HG02852 (cell line): ENCODE data around the gene DCLRE1A.

Source experiments
- ATAC-seq: cut with Tn5 transposase; IDR thresholded peaks from one replicate; pipeline ENCODE4 v1.9.1; 2021; ENCODE audit warnings: mild to moderate bottlenecking, moderate library complexity; ENCODE audit not compliant: unreplicated experiment

The DCLRE1A gene

DNA sequence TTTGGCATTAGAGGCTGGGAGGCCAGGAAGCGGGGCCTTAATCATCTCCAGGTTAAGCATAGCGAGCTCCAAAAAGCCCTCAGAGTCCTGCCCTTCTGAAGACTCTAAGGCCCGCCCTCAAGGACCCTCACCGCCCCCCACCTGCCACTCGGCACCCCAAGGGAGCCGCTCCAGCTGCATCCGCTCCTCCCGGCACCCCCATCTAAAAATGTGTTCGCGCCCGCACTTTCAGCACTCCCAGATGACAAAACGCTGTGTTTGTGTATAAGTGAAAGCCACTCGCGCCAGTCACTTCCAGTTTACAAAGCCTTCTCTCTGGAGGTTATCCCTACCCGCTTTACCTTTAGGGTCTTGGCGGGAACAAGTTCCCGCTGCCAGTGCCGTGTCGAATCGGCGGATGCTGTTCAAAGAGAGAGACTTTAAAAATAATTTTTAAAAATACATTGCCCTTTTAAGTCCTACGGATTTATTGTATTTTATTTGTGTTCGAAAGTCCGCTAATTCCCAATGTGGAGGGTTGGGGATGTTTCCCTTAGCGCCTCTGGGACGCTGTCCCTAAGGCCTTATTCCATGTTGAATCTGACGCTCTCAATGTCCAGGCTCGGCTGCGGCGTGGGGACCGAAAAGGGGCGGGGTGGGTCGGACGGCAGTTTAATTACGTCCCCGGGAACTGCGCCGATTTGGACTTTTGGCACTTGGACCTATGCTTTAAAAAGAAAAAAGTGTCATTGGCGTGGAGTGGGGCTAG, at the start of gene DCLRE1A, which contains the start of gene NHLRC2:
Gene DCLRE1A, minus strand, starts transcription at position 70 of the 748 bp plus-strand sequence. CDS start 900 bp downstream, outside the sequence.
Gene NHLRC2, plus strand, starts transcription at position 649 of the 748 bp plus-strand sequence. CDS start 212 bp downstream, outside the sequence.
- peak; percentile 43 for ATAC-seq

DNA sequence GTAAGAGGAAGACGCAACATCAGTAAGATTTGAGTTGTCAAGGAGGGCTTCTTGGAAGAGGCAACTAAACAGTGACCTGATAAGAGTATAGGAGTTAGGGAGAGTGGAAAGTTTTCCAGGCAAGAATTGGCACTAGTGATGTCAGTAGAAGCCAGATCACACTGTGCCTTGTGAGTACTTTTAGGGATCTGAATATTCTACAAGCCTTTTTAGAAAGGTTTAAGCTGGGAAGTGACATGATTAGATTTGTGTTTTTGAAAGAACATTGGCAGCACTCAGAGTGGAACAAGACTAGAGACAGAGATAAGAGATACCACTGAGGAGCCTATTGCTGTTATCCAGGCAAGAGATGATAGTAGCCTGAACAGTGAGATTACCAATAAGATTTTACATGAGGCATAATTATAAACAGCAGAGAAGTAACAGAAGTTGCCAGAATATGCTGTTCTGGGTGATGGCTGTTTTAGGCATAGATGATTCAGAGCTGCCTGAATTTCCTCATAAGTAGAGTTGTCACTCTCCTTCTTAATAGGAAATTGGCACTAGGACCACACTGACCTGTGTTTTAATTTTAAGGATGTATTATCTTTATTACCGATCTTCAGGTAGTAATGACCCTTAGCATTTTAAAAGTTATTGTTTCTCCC, 46.2 kb upstream of the DCLRE1A start:
- no peak for ATAC-seq

DNA sequence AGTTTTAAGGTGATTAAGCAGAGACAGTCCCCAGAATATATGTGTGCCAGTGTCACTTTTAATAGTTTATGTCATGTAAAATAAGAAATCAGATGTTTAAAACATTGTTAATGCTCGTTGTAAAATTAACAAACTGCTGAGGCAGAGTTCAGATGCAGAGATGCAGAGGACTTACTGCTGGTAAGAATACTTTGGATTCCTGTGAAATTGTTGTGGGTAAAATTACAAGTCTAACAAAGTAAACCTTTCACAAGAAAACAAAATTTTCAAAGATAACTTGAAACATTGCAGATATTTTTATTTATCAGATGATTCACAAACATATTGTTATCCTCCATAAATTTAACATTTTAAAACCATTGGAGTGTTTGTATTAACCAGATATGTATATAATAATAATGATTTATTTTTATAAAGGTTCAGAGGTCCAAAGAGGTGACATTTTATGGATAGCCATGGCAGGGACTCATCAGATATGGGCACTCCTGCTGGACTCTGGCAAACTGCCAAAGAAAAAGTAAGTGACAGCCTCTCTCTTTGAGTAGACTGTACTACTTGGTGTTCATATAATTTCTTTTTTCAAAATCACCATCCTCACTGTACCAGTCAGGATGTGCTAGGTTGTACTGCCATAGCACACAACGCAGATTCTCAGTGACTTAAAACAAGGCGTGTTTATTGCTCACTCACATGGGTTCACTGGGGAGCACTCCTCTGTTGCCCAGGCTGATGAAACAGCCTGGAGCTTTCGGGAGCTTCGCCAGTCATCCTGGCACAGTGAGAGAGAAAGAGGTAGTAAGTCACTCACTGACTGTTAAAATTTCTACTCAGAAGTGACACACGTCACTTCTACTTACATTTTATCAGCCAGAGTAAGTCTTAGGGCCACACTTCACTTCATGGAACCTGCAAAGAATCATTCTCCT, 44.1 kb upstream of the DCLRE1A start:
- ATAC-seq = no peak

DNA sequence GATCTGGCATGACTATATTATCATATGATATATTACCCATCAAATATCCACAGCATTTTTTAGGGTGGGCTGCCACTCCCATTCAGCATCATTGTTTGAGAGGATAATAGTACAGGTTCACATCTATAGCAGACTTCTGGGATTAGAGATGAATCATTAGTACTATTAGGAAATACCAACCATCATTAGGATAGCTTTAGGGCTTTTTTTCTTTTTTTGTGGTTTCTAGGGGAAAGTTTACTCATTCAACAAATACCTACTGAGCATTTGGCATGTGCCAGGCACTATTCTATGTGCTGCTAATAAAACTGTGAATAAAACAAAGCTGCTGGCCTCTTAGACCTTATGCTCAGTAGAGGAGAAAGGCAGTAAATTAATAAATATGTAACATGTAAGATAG, 41.1 kb upstream of the DCLRE1A start:
- no peak for ATAC-seq

DNA sequence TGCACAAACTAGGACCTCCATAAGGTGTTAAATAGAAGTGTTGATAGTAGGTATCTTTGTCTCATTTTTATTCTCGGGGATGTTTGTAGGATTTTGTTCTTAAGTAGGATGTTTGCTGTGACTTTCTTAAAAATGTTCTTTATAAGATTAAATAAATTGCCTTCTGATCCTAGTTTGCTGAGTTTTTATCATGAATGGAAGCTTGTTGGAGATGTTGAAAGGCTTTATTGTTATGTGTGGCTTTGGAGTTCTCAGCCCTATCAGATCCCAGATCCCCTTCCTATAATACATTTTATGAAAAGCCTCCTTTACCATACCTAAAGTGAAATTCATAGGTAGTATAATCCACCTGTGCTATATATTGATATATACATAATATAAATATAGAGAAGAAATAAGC, 40.7 kb upstream of the DCLRE1A start:
- no peak for ATAC-seq

DNA sequence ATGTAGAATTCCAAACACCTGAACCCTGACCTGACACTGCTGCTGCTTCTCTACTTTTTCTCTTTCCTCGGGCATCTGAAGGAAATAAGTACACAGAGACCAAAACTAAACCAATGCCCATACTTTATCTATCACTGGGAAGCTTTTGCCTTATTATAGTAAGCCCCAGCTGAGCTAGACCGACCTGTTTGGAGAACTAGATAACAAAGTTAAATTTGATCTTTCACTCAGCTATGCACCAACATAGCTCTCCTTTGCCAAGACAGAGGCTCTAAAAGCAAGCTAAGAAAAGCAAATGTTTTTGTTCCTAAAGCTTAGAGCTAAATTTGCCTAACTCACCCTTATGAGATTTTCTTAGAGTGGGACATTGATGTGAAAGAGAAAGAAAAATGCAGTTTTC, 39.7 kb upstream of the DCLRE1A start:
- ATAC-seq = no peak

DNA sequence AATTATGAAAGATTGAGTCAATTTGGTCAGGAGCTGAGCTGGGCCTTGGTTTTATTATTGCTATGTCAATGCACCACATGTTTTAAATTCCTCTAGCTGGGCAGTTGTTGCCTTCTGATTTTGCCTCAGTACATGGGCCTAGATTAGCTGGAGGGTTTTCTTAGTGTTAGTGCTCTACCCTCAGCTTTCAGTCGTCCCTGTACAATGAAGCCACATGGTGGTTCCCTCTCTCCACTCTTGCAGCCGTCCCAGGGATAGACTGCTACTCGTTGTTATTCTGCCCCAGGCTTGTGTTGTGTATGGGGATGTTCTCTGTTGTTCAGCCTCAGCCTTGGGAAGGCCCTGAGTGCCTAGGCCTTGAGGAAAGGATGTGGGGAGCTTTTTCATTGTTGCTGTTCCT, 37.6 kb upstream of the DCLRE1A start:
- no peak for ATAC-seq

DNA sequence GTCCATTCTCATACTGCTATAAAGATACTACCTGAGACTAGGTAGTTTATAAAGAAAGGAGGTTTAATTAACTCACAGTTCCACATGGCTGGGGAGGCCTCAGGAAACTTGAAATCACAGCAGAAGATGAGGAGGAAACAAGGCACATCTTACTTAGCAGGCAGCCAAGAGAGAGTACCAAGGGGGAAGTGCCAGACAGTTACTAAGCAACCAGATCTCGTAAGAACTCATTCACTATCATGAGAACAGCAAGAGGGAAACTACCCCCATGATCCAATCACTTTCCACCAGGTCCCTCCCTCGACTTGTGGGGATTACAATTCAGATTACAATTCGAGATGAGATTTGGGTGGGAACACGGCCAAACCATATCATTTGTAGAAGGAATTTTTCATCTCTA, 36.9 kb upstream of the DCLRE1A start:
- ATAC-seq = no peak

DNA sequence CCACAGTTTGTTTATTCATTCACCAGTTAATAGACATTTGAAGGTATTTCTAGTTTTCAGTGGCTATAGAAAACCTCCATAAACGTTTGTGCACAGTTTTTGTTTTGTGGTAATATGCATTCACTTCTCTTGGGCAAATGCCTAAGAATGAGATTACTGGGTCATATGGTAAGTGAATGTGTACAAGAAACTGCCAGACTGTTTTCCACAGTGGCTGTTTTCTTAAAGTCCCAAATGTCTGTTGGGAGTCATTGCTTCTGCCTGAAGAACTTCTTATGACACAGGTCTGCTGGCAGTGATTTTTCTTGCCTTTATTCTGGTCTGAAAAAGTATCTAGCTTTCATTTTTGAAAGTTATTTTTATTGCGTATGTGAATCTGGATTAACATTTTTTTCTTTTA, 36.0 kb upstream of the DCLRE1A start:
- no peak for ATAC-seq

DNA sequence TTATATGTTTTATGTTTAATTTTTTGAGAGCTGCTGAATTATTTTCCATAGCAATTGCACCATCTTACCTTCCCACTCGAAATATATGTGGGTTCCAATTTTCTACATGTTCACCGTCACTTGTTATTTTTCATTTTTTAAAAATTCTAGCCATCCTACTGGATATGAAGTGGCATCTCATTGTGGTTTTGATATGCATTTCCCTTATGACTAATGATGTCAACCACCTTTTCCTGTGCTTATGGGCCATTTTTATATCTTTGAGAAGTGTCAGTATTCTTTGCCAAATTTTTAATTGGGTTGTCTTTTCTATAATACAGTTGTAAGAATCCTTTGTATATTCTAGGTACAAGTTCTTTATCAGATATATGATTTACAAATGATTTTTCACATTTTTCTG, 28.4 kb upstream of the DCLRE1A start:
- ATAC-seq = no peak

DNA sequence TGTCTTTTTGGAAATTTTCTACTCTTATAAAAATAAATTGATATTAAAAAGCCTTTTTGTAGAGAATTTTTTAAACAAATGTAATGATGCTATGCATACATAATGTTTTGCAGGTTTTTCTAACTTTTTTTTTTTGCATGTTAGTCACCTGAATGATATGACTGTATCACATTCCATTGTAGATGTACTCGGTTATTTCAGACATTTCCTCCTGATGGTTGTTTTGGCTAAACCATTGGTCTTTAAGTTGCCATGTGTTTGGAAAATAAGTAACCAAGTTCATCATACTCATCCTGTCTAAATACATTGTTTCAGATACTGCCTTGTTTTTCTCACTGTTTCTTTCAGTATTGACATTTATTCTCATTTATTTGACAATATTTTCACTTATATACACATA, 26.4 kb upstream of the DCLRE1A start:
- no peak for ATAC-seq

DNA sequence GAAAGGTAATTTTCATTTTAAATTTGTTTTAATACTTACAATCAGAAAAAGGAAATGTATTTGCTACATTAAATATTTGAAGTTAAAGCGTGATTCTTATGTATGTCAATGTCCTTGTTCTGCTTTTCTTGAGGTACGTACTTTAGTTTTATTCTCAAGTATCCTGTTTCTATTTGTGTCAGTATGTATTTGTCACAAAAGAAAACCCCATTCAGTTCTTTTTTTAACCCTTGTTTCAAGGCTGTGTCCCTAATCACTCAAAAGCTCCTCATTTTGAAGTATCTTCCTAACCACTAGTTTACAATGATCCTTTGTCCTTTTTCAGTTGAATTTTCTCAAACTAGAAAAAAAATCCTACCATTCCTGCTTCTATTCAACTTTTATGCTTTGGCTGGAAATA, 25.8 kb upstream of the DCLRE1A start:
- ATAC-seq = peak; percentile 84

DNA sequence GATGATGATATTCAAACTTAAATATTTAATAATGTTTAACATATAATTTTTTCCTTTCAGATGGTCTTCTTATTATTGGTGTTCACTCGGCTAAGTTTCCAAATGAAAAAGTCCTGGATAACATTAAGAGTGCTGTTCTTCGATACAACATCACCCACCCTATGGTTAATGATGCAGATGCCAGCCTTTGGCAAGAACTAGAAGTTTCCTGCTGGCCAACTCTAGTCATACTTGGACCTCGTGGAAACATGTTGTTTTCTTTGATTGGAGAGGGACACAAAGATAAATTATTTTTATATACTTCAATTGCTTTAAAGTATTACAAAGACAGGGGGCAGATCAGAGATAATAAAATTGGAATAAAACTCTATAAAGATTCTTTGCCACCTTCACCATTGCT, 22.6 kb upstream of the DCLRE1A start:
- ATAC-seq = no peak

DNA sequence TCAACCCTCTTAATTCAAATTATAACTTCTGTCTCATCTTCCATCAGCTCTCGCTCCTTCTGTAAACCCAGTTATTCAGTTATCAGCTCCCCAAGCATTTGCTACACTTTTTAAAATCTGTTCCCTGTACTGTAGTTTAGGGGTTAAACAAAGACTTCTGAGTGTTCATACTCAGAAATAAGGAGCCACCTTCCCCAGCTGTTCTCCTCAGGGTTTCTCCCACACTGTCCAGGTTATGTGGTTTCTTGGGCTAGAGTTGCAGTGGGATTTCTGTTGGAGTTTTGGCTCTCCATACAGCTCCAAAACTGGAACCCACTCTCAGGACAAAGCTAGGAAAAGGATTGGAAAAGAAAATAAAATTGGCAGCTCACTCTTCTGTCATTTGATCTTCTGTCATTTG, 21.3 kb upstream of the DCLRE1A start:
- no peak for ATAC-seq

DNA sequence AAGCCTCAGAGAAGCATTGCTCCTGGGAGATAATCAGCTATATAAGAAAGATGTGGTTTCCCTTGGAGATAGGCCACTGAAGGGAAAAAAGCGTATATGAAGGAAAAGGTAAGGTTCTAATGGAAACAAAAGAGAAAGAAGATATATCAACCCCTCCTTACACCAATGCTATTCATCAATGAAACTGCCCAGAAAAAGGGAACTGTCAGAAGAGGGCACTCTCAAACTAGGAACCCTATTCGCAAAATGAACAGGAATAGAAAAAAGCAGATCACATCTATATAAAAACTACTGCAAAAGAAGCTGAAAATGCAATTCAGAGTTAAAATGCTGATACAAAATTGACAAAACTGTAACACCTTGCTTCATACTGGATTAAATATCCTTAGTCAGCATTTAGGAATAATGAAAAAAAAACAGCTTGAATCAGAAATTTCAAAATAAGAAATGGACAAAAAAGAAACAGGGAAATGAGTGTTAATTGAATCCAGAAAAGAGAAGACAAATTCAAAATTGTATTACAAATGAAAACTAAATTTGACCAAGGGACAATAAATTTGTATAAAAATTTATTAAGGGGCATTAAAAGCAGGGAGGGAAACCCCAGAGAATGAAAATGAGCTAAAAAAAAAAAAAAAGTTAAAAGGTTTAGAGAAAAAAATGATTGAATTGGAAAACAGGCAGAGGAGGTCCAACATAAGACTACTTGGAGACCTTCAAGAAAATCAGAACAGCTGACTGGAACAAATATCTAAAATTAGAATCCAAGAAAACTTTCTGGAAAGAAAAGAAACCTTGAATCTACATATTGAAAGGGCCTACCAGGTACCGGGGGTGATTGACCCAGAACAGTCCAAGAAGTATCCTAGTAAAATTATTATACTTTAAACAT, 18.5 kb upstream of the DCLRE1A start:
- no peak for ATAC-seq

DNA sequence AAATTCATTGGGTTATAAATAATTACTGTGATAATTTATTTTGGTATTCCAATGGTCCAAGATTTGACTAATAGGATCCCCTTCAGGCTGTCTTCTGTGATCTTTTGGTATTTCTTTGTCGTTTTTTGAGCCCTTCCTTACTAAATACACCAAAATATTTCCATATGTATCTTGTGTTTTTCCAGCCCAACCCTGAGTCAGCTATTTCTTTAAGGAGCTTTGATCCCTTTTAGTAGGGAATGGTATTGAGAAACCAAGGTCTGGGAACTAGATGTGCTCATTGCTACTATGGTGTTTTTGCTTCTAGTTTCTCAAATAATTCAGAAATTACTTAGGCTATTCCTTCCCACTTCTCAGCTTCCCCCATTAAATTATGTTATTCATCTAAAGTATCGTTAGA, 15.9 kb upstream of the DCLRE1A start:
- no peak for ATAC-seq

DNA sequence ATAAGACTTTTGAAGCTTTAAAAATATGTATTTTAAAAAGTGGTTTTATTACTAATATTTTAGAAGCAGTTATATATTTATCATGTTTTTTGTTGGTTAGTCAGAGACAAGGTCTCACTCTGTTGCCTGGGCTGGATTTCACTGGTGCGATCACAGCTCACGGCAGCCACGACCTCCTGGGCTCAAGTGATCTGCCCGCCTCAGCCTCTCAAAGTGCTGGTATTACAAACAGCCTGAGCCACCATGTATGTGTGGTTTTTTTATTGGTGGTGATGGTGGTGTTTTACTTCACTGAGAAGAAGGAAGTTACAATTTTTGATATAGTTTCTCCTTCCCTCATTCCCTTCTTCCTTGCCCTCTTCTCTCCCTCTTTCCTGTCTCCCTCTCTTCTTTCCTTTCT, 14.0 kb upstream of the DCLRE1A start:
- no peak for ATAC-seq

DNA sequence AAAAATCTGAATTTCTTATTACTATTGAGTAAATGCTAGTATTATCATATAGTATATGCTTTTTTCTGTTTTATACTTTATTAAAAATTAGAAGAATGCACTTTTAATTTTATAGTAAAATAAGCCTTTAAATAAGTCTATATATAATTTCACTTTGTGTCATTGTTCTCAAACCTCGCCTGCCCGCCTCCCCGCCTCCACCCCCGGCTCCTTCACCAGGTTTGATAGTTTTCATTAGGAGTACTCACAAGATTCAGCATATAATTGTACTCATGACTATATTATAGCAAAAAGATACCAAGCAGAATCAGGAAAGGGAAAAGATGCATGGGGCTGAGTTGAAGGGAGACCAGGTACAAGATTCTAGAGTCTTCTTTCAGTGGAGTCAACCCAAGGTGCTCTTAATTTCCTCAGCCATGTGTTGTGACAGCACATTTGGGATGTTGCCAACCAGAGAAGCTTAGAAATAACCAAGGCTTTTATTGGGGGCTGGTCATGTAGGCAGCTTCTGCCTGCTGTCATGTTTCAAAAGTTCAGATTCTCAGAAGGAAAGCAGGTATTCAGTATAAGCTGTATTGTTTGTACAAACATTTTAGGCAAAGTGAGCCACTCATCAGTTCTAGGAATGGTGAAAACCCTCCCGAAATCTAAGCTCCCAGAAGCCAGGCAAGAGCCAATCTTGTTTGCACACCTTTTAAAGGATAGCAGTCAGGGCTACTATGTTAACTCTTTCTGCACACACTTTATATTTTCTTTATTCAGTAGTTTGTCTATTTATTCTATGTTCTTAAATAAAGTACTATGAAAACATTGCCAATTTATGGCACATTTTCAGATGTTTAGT, 12.9 kb upstream of the DCLRE1A start:
- ATAC-seq = no peak

DNA sequence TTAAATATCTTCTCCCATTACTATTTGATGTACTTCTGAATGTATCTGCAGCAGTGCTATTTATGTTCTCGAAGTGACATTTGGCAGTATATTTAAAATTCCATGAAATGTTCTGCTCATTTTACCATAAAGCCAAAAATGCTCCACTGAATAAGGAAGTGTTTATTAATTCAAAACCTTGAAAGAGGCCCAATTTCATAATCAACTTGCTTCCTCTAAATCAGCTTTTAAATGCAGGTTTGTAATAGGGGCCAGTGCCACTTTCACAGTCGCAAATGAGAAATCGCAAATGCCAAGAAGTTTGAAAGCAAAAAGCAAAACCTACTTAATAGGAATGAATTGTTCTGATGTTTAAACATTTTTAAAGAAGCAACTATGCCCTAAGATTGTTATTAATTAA, 12.0 kb upstream of the DCLRE1A start:
- ATAC-seq = no peak

DNA sequence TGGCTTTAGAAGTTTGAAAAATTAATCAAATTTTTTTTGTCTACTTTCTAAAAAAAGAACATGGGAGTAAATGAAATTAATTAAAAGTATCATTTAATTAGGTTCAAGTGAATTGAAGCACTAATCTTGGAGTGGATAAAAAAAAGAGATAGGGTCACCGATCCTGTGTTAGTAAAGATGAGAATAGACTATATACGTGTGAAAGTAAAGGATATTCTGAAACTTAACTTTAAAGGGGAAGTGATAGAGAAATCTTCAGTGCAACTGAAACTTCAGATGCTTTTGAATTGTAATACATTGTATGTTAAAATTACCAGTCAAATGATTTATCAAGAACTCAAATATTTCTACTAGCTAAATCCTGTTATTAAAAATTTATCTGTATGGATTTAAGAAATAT, 5.4 kb upstream of the DCLRE1A start:
- ATAC-seq = peak; percentile 45
